Measurements from ENCODE around the gene MYT1.

DNA sequence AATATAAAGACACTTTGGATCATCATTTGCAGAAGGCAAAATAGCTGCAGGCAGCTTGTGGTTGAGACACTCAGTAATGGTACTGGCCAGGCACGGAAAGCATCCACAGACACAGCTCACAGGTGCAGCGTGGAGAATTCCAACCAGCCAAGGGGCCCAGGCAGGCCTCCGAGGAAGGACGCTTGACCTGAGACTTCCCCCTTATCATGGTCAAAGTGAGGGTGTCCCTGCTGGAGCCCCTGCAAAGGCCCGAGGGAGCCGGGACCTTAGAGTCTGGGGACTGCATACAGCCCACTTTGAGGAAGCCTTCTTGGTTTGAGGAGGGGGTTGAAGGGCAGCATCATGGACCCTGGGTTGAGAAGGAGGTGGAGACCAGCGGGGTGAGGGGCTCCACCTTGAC lies 15.1 kb upstream of the MYT1 start:
- TF ChIP-seq, protein P1, sequence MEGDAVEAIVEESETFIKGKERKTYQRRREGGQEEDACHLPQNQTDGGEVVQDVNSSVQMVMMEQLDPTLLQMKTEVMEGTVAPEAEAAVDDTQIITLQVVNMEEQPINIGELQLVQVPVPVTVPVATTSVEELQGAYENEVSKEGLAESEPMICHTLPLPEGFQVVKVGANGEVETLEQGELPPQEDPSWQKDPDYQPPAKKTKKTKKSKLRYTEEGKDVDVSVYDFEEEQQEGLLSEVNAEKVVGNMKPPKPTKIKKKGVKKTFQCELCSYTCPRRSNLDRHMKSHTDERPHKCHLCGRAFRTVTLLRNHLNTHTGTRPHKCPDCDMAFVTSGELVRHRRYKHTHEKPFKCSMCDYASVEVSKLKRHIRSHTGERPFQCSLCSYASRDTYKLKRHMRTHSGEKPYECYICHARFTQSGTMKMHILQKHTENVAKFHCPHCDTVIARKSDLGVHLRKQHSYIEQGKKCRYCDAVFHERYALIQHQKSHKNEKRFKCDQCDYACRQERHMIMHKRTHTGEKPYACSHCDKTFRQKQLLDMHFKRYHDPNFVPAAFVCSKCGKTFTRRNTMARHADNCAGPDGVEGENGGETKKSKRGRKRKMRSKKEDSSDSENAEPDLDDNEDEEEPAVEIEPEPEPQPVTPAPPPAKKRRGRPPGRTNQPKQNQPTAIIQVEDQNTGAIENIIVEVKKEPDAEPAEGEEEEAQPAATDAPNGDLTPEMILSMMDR (IDR thresholded peaks at IDR 0.05): no peak
- no peak for TF ChIP-seq POLR2A (IDR thresholded peaks at IDR 0.05)
